Tibial nerve (tissue), 4 donors: ENCODE results near the gene GPC5.

Source experiments
- EP300 ChIP-seq, 2 donors: sonication (generic); formaldehyde crosslinking; IDR thresholded peaks; one replicate each; pipeline ENCODE4 v1.6.1; 2017; ENCODE audit warnings: antibody characterized with exemption in 2 of 2, mild to moderate bottlenecking in 1 of 2
- POLR2A ChIP-seq, 2 donors: fragments of 450-650 bp; IDR thresholded peaks; one replicate each; pipeline ENCODE4 v1.6.1; 2017; ENCODE audit warnings: antibody characterized with exemption in 2 of 2, mild to moderate bottlenecking in 2 of 2, moderate library complexity in 2 of 2
- TF ChIP-seq, protein P1 (sequence below), 5 experiments: fragments of 200-600 bp in 3 of 5; fragments of 450-650 bp in 2 of 5; sonication (generic) in 3 of 5; IDR thresholded peaks; one replicate each; pipeline ENCODE4 v1.5.1; 2016 to 2019; ENCODE audit warnings: antibody characterized with exemption in 5 of 5, mild to moderate bottlenecking in 3 of 5, moderate library complexity in 2 of 5

DNA sequence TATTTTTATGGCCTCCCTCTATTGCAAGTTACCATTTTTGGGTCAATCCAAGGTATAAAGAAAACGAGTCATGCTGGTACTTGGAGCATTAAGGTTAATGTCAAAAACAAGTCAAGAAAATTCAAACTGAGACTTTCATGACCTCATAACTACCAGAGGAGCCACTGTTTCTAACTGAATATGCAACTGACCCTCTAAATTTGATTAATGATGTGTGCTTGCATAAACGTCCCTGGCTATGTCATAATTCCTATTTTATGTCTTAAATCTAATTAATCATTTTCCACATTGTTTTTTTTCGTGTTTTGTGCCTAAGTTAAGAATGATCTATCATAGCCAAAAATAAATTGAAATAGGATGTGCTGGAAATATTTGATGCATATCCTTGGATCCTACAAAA is 1431.5 kb downstream of the GPC5 start:
- TF ChIP-seq, protein P1, sequence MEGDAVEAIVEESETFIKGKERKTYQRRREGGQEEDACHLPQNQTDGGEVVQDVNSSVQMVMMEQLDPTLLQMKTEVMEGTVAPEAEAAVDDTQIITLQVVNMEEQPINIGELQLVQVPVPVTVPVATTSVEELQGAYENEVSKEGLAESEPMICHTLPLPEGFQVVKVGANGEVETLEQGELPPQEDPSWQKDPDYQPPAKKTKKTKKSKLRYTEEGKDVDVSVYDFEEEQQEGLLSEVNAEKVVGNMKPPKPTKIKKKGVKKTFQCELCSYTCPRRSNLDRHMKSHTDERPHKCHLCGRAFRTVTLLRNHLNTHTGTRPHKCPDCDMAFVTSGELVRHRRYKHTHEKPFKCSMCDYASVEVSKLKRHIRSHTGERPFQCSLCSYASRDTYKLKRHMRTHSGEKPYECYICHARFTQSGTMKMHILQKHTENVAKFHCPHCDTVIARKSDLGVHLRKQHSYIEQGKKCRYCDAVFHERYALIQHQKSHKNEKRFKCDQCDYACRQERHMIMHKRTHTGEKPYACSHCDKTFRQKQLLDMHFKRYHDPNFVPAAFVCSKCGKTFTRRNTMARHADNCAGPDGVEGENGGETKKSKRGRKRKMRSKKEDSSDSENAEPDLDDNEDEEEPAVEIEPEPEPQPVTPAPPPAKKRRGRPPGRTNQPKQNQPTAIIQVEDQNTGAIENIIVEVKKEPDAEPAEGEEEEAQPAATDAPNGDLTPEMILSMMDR (IDR thresholded peaks at IDR 0.05) = no peak
- TF ChIP-seq POLR2A (IDR thresholded peaks at IDR 0.05) = no peak
- no peak for TF ChIP-seq EP300 (IDR thresholded peaks at IDR 0.05)
